Activated T-cell treated with anti-CD3 and anti-CD28 coated beads, Interleukin-2, amount 50 U/mL, for 72 hours (primary cell): ENCODE results near the gene GCNT2. TPM values are rescaled to one million over a fixed set of nuclear protein-coding genes. Genes with fewer than 3 reads are reported as not detected.
A peak's percentile ranks its signal among the peaks of the same experiment; 100 is the strongest.

Experiments
- ATAC-seq, 2 donors: fragments of 150-1000 bp; cut with Tn5 transposase; replicated peaks in 1 of 2; 2 replicates each; pipeline ENCODE4 v1.10.0; 2021; ENCODE audit warnings: moderate library complexity in 2 of 2, mild to moderate bottlenecking in 1 of 2
- DNase-seq, 2 donors: peaks; one replicate each; pipeline ENCODE4 v3.0.0; 2021 to 2022; ENCODE audit warnings: mixed read lengths in 1 of 2
- H3K27ac Mint-ChIP-seq: one replicate; pipeline ENCODE4 v1.8.0; 2022; ENCODE audit warnings: mild to moderate bottlenecking, moderate library complexity, mixed read lengths
- H3K27me3 Mint-ChIP-seq: one replicate; pipeline ENCODE4 v1.8.0; 2022; ENCODE audit warnings: low read depth, mixed read lengths
- H3K36me3 Mint-ChIP-seq, 2 donors: one replicate each; pipeline ENCODE4 v1.8.0; 2022; ENCODE audit warnings: mixed read lengths in 2 of 2, mild to moderate bottlenecking in 1 of 2; ENCODE audit not compliant: insufficient read depth in 2 of 2
- H3K4me1 Mint-ChIP-seq: one replicate; pipeline ENCODE4 v1.8.0; 2022; ENCODE audit warnings: low read depth, mixed read lengths
- H3K4me3 Mint-ChIP-seq, 2 donors: one replicate each; pipeline ENCODE4 v1.8.0; 2022; ENCODE audit warnings: mild to moderate bottlenecking in 2 of 2, mixed read lengths in 2 of 2, moderate library complexity in 2 of 2
- H3K9me3 Mint-ChIP-seq, 2 donors: one replicate each; pipeline ENCODE4 v1.8.0; 2022; ENCODE audit warnings: mixed read lengths in 2 of 2
- total RNA-seq, 2 donors: library from RNA; stranded (reverse); gene quantifications; one replicate each; pipeline ENCODE4 v1.2.3, GENCODE V29; 2022

Gene GCNT2
- total RNA-seq, 2 donors from 2014 or later = 1.8 to 3.1 TPM

GRCh38 chr6:10582774-10583508 is 61.8 kb downstream of the GCNT2 start:
- Mint-ChIP-seq H3K9me3 (no peaks in the 10 kb centered on the region), H3K27me3 (no peaks in the 10 kb centered on the region), H3K4me1 (peaks cover 5% of the 10 kb centered on the region), H3K27ac (no peak overlapping the region), H3K4me3 (no peak overlapping the region), H3K36me3 (no peaks in the 10 kb centered on the region)
- ATAC-seq = peak in 1 of 2 donors; percentile 36
- DNase-seq = no peak

- Mint-ChIP-seq H3K27ac (no peak overlapping the region), H3K36me3 (no peaks in the 10 kb centered on the region), H3K4me3 (no peak overlapping the region), H3K27me3 (no peaks in the 10 kb centered on the region), H3K4me1 (peaks cover 5% of the 10 kb centered on the region), H3K9me3 (no peaks in the 10 kb centered on the region)
- ATAC-seq (no peak), DNase-seq (no peak)
Measured at GRCh38 chr6:10583509-10583901, 62.4 kb downstream of the GCNT2 start.

GRCh38 chr6:10584607-10585006 is 63.5 kb downstream of the GCNT2 start:
- H3K27me3 Mint-ChIP-seq = no peaks in the 10 kb centered on the region
- no peaks in the 10 kb centered on the region for H3K9me3 Mint-ChIP-seq
- DNase-seq (no peak), ATAC-seq (no peak)
- H3K4me1 Mint-ChIP-seq = peaks cover 5% of the 10 kb centered on the region
- H3K27ac Mint-ChIP-seq = no peak overlapping the region
- no peaks in the 10 kb centered on the region for H3K36me3 Mint-ChIP-seq
- H3K4me3 Mint-ChIP-seq = no peak overlapping the region

- DNase-seq = no peak
- Mint-ChIP-seq H3K27me3 (no peaks in the 10 kb centered on the region), H3K4me1 (peaks cover 5% of the 10 kb centered on the region), H3K4me3 (no peak overlapping the region), H3K36me3 (no peaks in the 10 kb centered on the region), H3K27ac (no peak overlapping the region), H3K9me3 (no peaks in the 10 kb centered on the region)
- ATAC-seq = no peak
Measured at GRCh38 chr6:10585209-10585845, 64.2 kb downstream of the GCNT2 start.

GRCh38 chr6:10586302-10586701 is 65.2 kb downstream of the GCNT2 start:
- DNase-seq (no peak), ATAC-seq (no peak)
- Mint-ChIP-seq H3K36me3 (no peaks in the 10 kb centered on the region), H3K27ac (no peak overlapping the region), H3K4me1 (peaks cover 5% of the 10 kb centered on the region), H3K27me3 (no peaks in the 10 kb centered on the region), H3K4me3 (no peak overlapping the region), H3K9me3 (no peaks in the 10 kb centered on the region)

- no peaks in the 10 kb centered on the region for H3K36me3 Mint-ChIP-seq
- peaks cover 5% of the 10 kb centered on the region for H3K4me1 Mint-ChIP-seq
- H3K27me3 Mint-ChIP-seq = no peaks in the 10 kb centered on the region
- no peak overlapping the region for H3K27ac Mint-ChIP-seq
- no peak overlapping the region for H3K4me3 Mint-ChIP-seq
- H3K9me3 Mint-ChIP-seq = no peaks in the 10 kb centered on the region
- no peak for DNase-seq
- no peak for ATAC-seq
Measured at GRCh38 chr6:10587656-10588406, 66.7 kb downstream of the GCNT2 start.

GRCh38 chr6:10588562-10589428 is 67.6 kb downstream of the GCNT2 start:
- Mint-ChIP-seq H3K9me3 (no peaks in the 10 kb centered on the region), H3K36me3 (no peaks in the 10 kb centered on the region), H3K27me3 (no peaks in the 10 kb centered on the region), H3K4me1 (no peaks in the 10 kb centered on the region), H3K4me3 (no peak overlapping the region), H3K27ac (no peak overlapping the region)
- ATAC-seq = no peak
- DNase-seq = no peak

GRCh38 chr6:10589429-10589727 is 68.2 kb downstream of the GCNT2 start:
- H3K4me3 Mint-ChIP-seq = no peak overlapping the region
- ATAC-seq (no peak), DNase-seq (no peak)
- H3K9me3 Mint-ChIP-seq = no peaks in the 10 kb centered on the region
- H3K27ac Mint-ChIP-seq = no peak overlapping the region
- H3K4me1 Mint-ChIP-seq = no peaks in the 10 kb centered on the region
- no peaks in the 10 kb centered on the region for H3K27me3 Mint-ChIP-seq
- no peaks in the 10 kb centered on the region for H3K36me3 Mint-ChIP-seq

- ATAC-seq (no peak), DNase-seq (no peak)
- H3K27ac Mint-ChIP-seq = no peak overlapping the region
- H3K4me1 Mint-ChIP-seq = no peaks in the 10 kb centered on the region
- no peak overlapping the region for H3K4me3 Mint-ChIP-seq
- H3K36me3 Mint-ChIP-seq = no peaks in the 10 kb centered on the region
- no peaks in the 10 kb centered on the region for H3K27me3 Mint-ChIP-seq
- H3K9me3 Mint-ChIP-seq = no peaks in the 10 kb centered on the region
Measured at GRCh38 chr6:10589983-10590382, 68.8 kb downstream of the GCNT2 start.

GRCh38 chr6:10591422-10592160 is 70.4 kb downstream of the GCNT2 start:
- Mint-ChIP-seq H3K36me3 (no peaks in the 10 kb centered on the region), H3K27me3 (no peaks in the 10 kb centered on the region), H3K27ac (no peak overlapping the region), H3K9me3 (no peaks in the 10 kb centered on the region), H3K4me1 (no peaks in the 10 kb centered on the region), H3K4me3 (no peak overlapping the region)
- ATAC-seq (no peak), DNase-seq (no peak)

GRCh38 chr6:10595731-10596664 is 74.8 kb downstream of the GCNT2 start:
- no peaks in the 10 kb centered on the region for H3K4me1 Mint-ChIP-seq
- no peaks in the 10 kb centered on the region for H3K27me3 Mint-ChIP-seq
- no peak overlapping the region for H3K27ac Mint-ChIP-seq
- H3K9me3 Mint-ChIP-seq = no peaks in the 10 kb centered on the region
- no peak for DNase-seq
- H3K36me3 Mint-ChIP-seq = no peaks in the 10 kb centered on the region
- no peak overlapping the region for H3K4me3 Mint-ChIP-seq
- no peak for ATAC-seq
